Transverse colon (tissue), 4 donors: ENCODE data around the gene BCL11A. TPM values are rescaled to one million over a fixed set of nuclear protein-coding genes. Genes with fewer than 3 reads are reported as not detected.
A peak's percentile ranks its signal among the peaks of the same experiment; 100 is the strongest.

Experiments used
- DNase-seq: peaks from one replicate; pipeline ENCODE4 v3.0.0-alpha.2; 2019
- H3K27ac ChIP-seq, 4 donors: fragments of 200-600 bp; sonication (generic); 2 replicates each; pipeline ENCODE4 v1.5.1; 2016 to 2018; ENCODE audit warnings: inconsistent platforms in 4 of 4
- H3K27me3 ChIP-seq: fragments of 200-600 bp; sonication (generic); 2 replicates; pipeline ENCODE4 v1.5.1; 2017; ENCODE audit warnings: inconsistent platforms
- H3K36me3 ChIP-seq, 4 donors: fragments of 200-600 bp; sonication (generic); 2 replicates each; pipeline ENCODE4 v1.5.1; 2017 to 2019; ENCODE audit warnings: inconsistent platforms in 4 of 4
- H3K4me1 ChIP-seq, 4 donors: fragments of 200-600 bp; sonication (generic); 2 replicates each; pipeline ENCODE4 v1.5.1; 2017 to 2020; ENCODE audit warnings: inconsistent platforms in 4 of 4
- H3K4me3 ChIP-seq, 4 donors: fragments of 200-600 bp; sonication (generic); 1 replicate in 1 of 4; 2 replicates in 3 of 4; pipeline versions ENCODE4 v1.5.1 to v1.6.1; 2017 to 2019; ENCODE audit warnings: inconsistent platforms in 4 of 4
- H3K9me3 ChIP-seq, 2 donors: fragments of 200-600 bp; sonication (generic); 2 replicates each; pipeline ENCODE4 v1.5.1; 2017 to 2019; ENCODE audit warnings: inconsistent platforms in 2 of 2
- CTCF ChIP-seq, 5 experiments: fragments of 200-600 bp in 3 of 5; fragments of 450-650 bp in 2 of 5; sonication (generic) in 3 of 5; IDR thresholded peaks; 1 replicate in 2 of 5; 2 replicates in 3 of 5; pipeline ENCODE4 v1.5.1; 2016 to 2017; ENCODE audit warnings: antibody characterized with exemption in 5 of 5, inconsistent platforms in 3 of 5, mild to moderate bottlenecking in 2 of 5, moderate library complexity in 1 of 5
- EP300 ChIP-seq: sonication (generic); formaldehyde crosslinking; IDR thresholded peaks from one replicate; pipeline ENCODE4 v1.6.1; 2017; ENCODE audit warnings: antibody characterized with exemption, low read depth
- POLR2A ChIP-seq: fragments of 450-650 bp; IDR thresholded peaks from one replicate; pipeline ENCODE4 v1.6.1; 2016; ENCODE audit warnings: antibody characterized with exemption, mild to moderate bottlenecking, moderate library complexity
- POLR2AphosphoS5 ChIP-seq, 3 donors: sonication (generic); formaldehyde crosslinking; IDR thresholded peaks; one replicate each; pipeline ENCODE4 v1.6.1; 2016; ENCODE audit warnings: antibody characterized with exemption in 3 of 3
- WGBS, 2 donors: methylation state at CpG; one replicate each; pipeline ENCODE4 v1.1.5; 2018; ENCODE audit warnings: low coverage in 1 of 2; 5-methylcytosine and 5-hydroxymethylcytosine counted together
- in situ Hi-C, 4 donors: fragments of 200-750 bp; cut with MboI; loops; one replicate each; pipeline versions ENCODE4 v1.15.0 to v1.15.1; 2017; ENCODE audit warnings: low sequenced_read_pairs in 3 of 4, low pct_ligation_motif_present in 1 of 4, low pct_unique_long_range_greater_than_20kb in 1 of 4
- intact Hi-C: fragments of 100-400 bp; cut with DNase I; formaldehyde crosslinking; loops from one replicate; pipeline ENCODE4 v1.15.1; 2023; ENCODE audit warnings: low total_unique reads
- total RNA-seq, 4 donors: library from RNA; depleted of rRNA; stranded (reverse); fragments of >200 nt; gene quantifications; one replicate each; pipeline ENCODE4 v1.1.0, GENCODE V29; 2016

Gene BCL11A
- total RNA-seq, 4 donors from 2014 or later = 11.3 to 38.1 (median 19.9) TPM

DNA sequence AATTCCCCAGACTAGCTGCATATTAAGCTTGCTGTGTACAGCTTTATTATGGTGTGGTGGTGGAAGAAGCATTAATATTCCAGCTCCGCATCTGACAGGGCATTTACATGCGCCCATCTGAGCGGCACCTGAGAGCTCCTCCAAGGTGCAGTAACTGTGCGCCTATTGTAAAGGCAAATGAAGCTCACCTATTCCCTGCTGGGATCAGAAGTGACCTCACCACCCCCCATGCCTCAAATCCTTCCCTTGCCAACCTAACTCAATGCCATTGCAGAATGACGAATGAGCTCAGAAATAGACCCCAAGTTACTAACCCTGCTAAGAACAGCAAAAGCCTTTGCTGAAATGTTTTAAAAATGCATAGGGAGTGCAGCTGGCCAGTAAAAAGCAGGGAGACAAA, 14.3 kb downstream of the BCL11A start:
- peaks cover 5 to 51% (median 31%) of the 10 kb centered on the region in 4 donors for H3K4me1 ChIP-seq
- in situ Hi-C loops = no loop called here
- 86 to 91% methylated on average over 1 to 5 of the region's 5 CpGs for WGBS, 2 donors
- no peaks in the 10 kb centered on the region for H3K36me3 ChIP-seq
- intact Hi-C loops = no loop called here
- DNase-seq = no peak
- H3K27ac ChIP-seq = no peak overlapping the region
- no peak overlapping the region for H3K4me3 ChIP-seq
- no peak for TF ChIP-seq CTCF (IDR thresholded peaks at IDR 0.05)
- TF ChIP-seq EP300 = no peak
- TF ChIP-seq POLR2A = no peak
- no peak for TF ChIP-seq POLR2AphosphoS5 (IDR thresholded peaks at IDR 0.05)
- no peaks in the 10 kb centered on the region for H3K9me3 ChIP-seq
- no peaks in the 10 kb centered on the region for H3K27me3 ChIP-seq

GRCh38 chr2:60538101-60538500, 15.4 kb downstream of the BCL11A start:
- H3K36me3 ChIP-seq = no peaks in the 10 kb centered on the region
- intact Hi-C loops = no loop called here
- H3K9me3 ChIP-seq = no peaks in the 10 kb centered on the region
- peaks cover 5 to 61% (median 40%) of the 10 kb centered on the region in 4 donors for H3K4me1 ChIP-seq
- H3K27ac ChIP-seq = peak overlapping the region in 2 of 4 donors; percentile 32 to 81
- TF ChIP-seq CTCF (IDR thresholded peaks at IDR 0.05) = no peak
- no peak for TF ChIP-seq POLR2AphosphoS5 (IDR thresholded peaks at IDR 0.05)
- no peak for TF ChIP-seq POLR2A
- TF ChIP-seq EP300 = no peak
- H3K4me3 ChIP-seq = no peak overlapping the region
- no peak for DNase-seq
- in situ Hi-C loops = no loop called here
- H3K27me3 ChIP-seq = no peaks in the 10 kb centered on the region
- 61 to 66% methylated on average over 3 to 9 of the region's 9 CpGs for WGBS, 2 donors

GRCh38 chr2:60536746-60537145, 16.7 kb downstream of the BCL11A start:
- no peak for DNase-seq

GRCh38 chr2:60535685-60536312, 17.7 kb downstream of the BCL11A start:
- no peak for DNase-seq
- intact Hi-C loops = no loop called here
- H3K36me3 ChIP-seq = no peaks in the 10 kb centered on the region
- no peaks in the 10 kb centered on the region for H3K9me3 ChIP-seq
- H3K4me3 ChIP-seq = no peak overlapping the region
- WGBS, 2 donors = 61 to 67% methylated on average over 3 to 11 of the region's 11 CpGs
- H3K27ac ChIP-seq = peak overlapping the region; percentile 37 to 84 (median 74)
- H3K27me3 ChIP-seq = no peaks in the 10 kb centered on the region
- peaks cover 15 to 84% (median 61%) of the 10 kb centered on the region in 4 donors for H3K4me1 ChIP-seq
- in situ Hi-C loops = no loop called here
- TF ChIP-seq CTCF (IDR thresholded peaks at IDR 0.05) (no peak), POLR2AphosphoS5 (IDR thresholded peaks at IDR 0.05) (no peak), EP300 (no peak), POLR2A (no peak)

More at GRCh38 chr2:60536746-60537145, 16.7 kb downstream of the BCL11A start:
- peaks cover 12 to 75% (median 52%) of the 10 kb centered on the region in 4 donors for H3K4me1 ChIP-seq
- TF ChIP-seq EP300 = no peak
- H3K4me3 ChIP-seq = no peak overlapping the region
- in situ Hi-C loops = no loop called here
- no peaks in the 10 kb centered on the region for H3K36me3 ChIP-seq
- whole genome bisulfite sequencing, 2 donors = 0 to 30% methylated on average over 1 of the region's 1 CpG
- H3K27ac ChIP-seq = peak overlapping the region; percentile 37 to 84 (median 74)
- intact Hi-C loops = no loop called here
- H3K27me3 ChIP-seq = no peaks in the 10 kb centered on the region
- H3K9me3 ChIP-seq = no peaks in the 10 kb centered on the region
